GM21576 (cell line): ENCODE results near the gene EPB41L2.

Experiments used
- ATAC-seq: cut with Tn5 transposase; IDR thresholded peaks from one replicate; pipeline ENCODE4 v1.9.1; 2021; ENCODE audit warnings: mild to moderate bottlenecking, moderate library complexity; ENCODE audit not compliant: unreplicated experiment

EPB41L2 gene

GRCh38 chr6:130980310-130981032 lies 82.6 kb downstream of the EPB41L2 start:
- ATAC-seq: no peak

DNA sequence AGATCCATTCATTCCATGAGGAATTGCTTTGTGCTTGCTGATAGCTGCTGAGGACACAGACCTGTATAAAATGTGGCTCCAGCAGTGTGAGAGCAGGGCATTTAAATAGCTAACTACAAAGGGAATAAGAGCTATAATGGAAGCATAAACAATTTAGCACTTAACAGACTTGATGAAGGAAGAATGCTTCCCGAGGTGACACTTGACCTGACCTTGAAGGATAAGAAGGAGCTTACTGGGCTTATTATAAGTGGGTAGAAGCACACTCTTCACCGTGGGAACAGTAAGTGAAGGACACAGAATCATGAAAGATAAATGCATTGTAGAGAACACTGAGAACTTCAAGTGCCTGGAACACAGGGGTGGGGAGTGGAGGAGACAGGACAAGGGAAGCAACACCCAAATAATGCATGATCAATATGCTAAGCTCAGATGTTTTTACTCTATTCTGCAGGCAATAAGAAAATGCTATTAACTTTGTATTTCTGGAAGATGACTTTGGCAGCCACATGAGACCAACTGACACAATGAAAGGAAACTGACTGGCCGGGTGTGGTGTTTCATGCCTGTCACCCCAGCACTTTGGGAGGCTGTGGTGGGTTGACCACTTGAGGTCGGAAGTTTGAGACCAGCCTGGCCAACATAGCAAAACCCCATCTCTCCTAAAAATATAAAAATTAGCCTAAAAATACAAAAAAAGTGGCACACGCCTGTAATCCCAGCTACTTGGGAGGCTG lies 84.2 kb downstream of the EPB41L2 start:
- ATAC-seq: no peak

- no peak for ATAC-seq
Observed at GRCh38 chr6:130978180-130978579, 84.9 kb downstream of the EPB41L2 start.

DNA sequence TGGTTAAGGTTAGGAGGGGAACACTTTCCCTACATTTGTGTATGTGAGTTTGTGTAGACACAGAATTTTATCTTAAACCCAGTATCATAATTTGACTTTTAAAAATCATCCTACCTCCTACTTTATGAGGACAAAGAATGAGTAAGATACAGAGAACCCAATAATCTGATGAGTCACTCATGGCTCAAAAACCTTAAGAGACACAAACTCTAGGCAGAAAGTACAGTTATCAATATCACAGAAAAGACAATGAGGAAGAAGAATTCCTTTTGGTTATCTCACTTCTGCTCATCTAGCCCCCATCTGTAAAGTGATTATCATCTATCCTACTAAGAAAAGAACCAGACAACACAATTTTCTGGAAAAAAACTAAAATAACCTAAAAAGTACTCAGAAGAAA lies 87.7 kb downstream of the EPB41L2 start:
- no peak for ATAC-seq

- no peak for ATAC-seq
Observed at GRCh38 chr6:130973521-130974277, 89.3 kb downstream of the EPB41L2 start.

DNA sequence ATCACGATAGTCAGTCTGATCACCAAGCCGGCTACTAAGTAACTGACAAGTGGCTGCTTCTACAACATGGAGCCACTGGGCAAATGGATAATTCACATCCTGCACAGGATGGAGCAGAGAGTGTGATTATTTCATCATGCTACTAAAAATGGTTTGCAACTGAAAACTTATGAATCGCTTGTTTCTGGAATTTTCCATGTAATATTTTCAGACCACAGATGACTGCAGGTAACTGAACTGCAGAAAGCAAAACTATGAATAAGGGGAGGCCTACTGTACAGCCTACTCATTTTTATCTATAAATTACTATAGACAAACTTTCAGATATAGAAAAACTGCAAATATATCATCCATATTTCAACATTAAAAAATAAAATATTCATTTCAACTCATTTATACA lies 91.5 kb downstream of the EPB41L2 start:
- ATAC-seq: no peak

GRCh38 chr6:130970839-130971410 lies 92.1 kb downstream of the EPB41L2 start:
- no peak for ATAC-seq

GRCh38 chr6:130969791-130970491 lies 93.1 kb downstream of the EPB41L2 start:
- ATAC-seq: no peak

DNA sequence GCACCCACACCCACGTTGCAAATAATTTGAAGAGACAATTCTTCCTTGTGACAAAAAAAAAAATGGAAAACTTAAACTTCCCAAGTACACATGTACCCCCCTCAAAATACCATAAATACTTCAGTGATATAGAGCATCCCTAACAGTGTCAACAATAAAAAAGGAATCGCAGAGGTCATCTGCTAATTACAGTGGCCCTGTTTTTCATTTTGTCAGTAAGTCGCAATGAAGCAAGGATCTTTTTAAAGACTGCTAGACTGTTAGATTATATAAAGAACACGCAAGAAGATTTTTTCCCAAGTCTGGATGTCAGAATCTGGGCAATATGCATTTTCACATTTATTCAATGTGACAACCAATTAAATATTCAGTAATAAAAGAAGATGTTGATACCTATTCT lies 93.9 kb downstream of the EPB41L2 start:
- ATAC-seq: no peak

DNA sequence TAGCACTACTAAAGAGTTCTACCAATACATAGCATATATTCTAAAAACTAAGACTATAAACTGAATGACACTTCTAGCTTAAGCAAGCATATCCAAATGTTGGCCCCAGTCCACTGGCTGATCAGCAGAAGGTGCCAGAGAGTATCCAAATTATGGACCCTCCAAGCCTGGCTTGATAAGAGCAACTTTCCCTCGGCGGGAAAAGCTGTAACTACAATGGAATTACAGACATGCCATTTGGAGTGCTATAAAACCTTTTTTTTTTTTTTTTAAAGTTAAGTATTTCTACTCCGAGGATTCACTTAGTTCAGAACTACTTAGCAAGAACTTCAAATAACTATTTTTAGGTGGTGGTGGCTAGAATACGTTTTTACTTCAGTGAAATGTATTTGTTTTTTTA lies 94.6 kb downstream of the EPB41L2 start:
- no peak for ATAC-seq

DNA sequence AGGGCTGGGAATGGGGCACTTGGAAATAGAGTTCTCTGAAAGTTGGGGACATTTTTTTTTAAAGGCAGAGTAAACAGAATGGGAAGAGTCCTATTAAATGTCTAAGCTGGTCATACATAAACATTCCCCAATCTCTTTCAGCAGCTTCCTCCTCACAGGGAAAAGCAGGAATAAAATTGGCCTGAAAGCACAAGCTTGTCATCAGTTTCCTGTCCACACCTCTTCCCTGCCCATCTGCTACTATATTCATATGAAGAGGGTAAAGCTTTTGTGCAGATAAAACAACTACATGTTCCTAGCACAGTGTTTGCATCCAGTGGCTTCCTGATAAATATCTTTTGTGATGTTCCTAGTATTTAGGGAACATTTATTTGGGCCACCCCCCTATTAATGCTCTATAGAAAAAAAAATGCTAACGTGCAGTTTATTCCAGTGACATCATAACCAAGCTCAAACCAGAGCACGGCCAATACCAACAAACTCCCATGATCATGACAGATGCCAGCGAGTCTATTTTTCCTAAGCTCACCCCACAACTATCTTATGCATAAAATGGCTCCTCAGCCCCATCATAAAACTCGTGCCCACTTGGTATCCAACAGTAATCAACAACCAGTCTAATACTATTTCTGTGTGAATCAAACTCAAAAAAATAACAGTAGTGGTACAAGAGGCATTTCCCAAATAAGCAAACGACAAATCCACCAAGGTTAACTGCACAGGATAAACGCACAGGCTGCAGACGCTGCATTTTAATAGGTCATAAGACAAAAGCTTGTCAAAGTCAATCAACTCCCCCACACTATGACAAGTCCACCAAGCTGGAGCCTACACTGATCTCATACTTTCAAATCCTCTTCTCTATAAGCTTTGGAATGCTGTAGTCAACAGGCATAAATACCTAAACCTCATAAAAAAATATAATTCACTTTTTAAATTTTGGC lies 95.3 kb downstream of the EPB41L2 start:
- no peak for ATAC-seq

GRCh38 chr6:130966344-130966980 lies 96.6 kb downstream of the EPB41L2 start:
- no peak for ATAC-seq

GRCh38 chr6:130965656-130966055 lies 97.4 kb downstream of the EPB41L2 start:
- ATAC-seq: no peak

- ATAC-seq: no peak
Observed at GRCh38 chr6:130964808-130965604, 98.0 kb downstream of the EPB41L2 start.

DNA sequence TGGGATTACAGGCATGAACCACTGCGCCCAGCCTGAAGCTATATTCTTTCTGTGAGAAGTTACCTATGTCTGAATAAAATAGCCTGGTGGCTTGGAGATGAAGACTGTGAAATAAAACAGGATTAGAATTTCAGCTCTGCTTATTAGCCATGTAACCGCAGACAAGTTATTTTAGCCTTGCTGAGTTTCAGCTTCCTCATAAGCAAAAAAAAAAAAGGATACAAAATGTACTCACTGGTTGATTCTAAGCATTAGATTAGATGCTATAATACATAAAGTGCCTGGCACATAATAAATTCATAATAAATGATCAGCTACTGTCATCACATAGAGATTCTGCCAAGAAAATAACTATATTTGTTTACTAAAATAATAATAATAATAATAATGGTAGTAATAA lies 98.8 kb downstream of the EPB41L2 start:
- no peak for ATAC-seq

DNA sequence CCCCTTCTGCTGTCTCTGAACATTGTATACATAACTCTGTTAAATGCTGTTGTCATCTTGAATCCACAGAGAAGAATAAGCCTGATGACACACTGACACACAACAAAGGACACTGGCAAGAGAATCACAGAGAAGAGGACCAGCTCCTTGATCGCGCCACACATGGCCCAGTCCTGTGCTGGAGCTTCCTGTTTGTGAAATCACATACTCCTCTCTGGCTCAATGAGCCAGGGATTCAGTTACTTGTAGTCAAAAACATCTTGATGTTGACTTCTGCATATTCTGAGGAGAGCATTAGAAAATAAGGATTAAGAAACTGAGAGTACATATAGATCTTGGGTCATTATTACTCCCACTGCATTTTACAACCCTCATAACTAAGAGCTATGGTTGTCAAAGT lies 100.1 kb downstream of the EPB41L2 start:
- no peak for ATAC-seq

GRCh38 chr6:130961148-130961547 lies 101.9 kb downstream of the EPB41L2 start:
- no peak for ATAC-seq

DNA sequence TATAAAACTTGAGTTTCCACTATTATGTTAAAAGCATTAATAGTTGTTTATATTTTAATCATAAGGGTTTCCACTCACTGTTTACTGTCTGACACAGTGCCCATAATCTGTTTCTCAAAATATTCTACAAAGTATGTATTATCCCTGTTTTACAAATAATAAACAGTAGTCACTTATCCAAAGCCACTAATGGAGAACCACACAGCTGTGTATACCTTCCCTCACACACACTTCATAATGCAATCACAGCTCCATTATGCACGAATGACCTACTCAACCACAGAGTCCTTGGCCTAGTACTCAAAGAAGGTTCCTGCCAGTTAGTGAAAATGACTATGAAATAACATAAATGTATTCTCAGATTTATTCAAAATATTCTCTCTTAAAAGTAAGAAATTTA lies 103.1 kb downstream of the EPB41L2 start:
- no peak for ATAC-seq
